ENCODE results near the gene AP3D1. TPM values are rescaled to one million over a fixed set of nuclear protein-coding genes. Genes with fewer than 3 reads are reported as not detected.
A peak's percentile ranks its signal among the peaks of the same experiment; 100 is the strongest.

Gene AP3D1
- total RNA-seq, 2 experiments from 2014 or later: 80.0 to 99.8 TPM

- Histone ChIP-seq H3K4me1 (ENCODE audit: insufficient read depth, low read length, poor library complexity, severe bottlenecking) (peaks cover 11% of the 10 kb centered on the region), H3K36me3 (ENCODE audit: insufficient read depth, low read length) (peaks cover 47% of the 10 kb centered on the region), H3K9me3 (ENCODE audit: low read length) (no peaks in the 10 kb centered on the region), H3K9me2 (ENCODE audit: insufficient read depth, low read length) (no peaks in the 10 kb centered on the region), H2AFZ (ENCODE audit: low read length) (no peak overlapping the region), H3K79me2 (ENCODE audit: insufficient read depth, low read depth, low read length) (peaks cover 16% of the 10 kb centered on the region; the same call in 1 of the 2 replicates), H3K4me2 (ENCODE audit: low read length) (no peak overlapping the region), H3K27ac (ENCODE audit: low read depth, low read length, poor library complexity, severe bottlenecking) (no peak overlapping the region), H4K20me1 (ENCODE audit: insufficient read depth, low read length) (no peaks in the 10 kb centered on the region), H3K4me3 (ENCODE audit: low read depth, low read length, poor library complexity, severe bottlenecking) (no peak overlapping the region)
- CTCF ChIA-PET (ENCODE audit: unreplicated experiment): no interaction called here
- DNase-seq (ENCODE audit: low spot score): no peak
- POLR2A ChIA-PET: no interaction called here
- TF ChIP-seq EZH2phosphoT487 (IDR thresholded peaks at IDR 0.05; ENCODE audit: borderline replicate concordance, low read depth, low read length) (no peak), CTCF (conservative IDR thresholded peaks at IDR 0.05; ENCODE audit: low read length) (no peak)
- BruUV-seq (replicated peaks): no TSS peak
- intact Hi-C loops (cut with micrococcal nuclease; ENCODE audit: unreplicated experiment): loop anchor here (10.0 kb wide), 1 partner anchor 525 kb away; no protein-coding TSS in a partner anchor
Observed at GRCh38 chr19:2099937-2100718, 51.2 kb downstream of the AP3D1 start.

- no TSS peak for BruUV-seq (replicated peaks)
- H3K79me2 ChIP-seq (ENCODE audit: insufficient read depth, low read depth, low read length): peaks cover 18% of the 10 kb centered on the region; the same call in 1 of the 2 replicates
- peaks cover 36% of the 10 kb centered on the region for H3K36me3 ChIP-seq (ENCODE audit: insufficient read depth, low read length)
- H3K4me2 ChIP-seq (ENCODE audit: low read length): no peak overlapping the region
- no peaks in the 10 kb centered on the region for H3K9me2 ChIP-seq (ENCODE audit: insufficient read depth, low read length)
- CTCF ChIA-PET (ENCODE audit: unreplicated experiment): no interaction called here
- H3K4me3 ChIP-seq (ENCODE audit: low read depth, low read length, poor library complexity, severe bottlenecking): no peak overlapping the region
- no peak for DNase-seq (ENCODE audit: low spot score)
- H2AFZ ChIP-seq (ENCODE audit: low read length): no peak overlapping the region
- peaks cover 11% of the 10 kb centered on the region for H3K4me1 ChIP-seq (ENCODE audit: insufficient read depth, low read length, poor library complexity, severe bottlenecking)
- H3K9me3 ChIP-seq (ENCODE audit: low read length): no peaks in the 10 kb centered on the region
- no peaks in the 10 kb centered on the region for H4K20me1 ChIP-seq (ENCODE audit: insufficient read depth, low read length)
- H3K27ac ChIP-seq (ENCODE audit: low read depth, low read length, poor library complexity, severe bottlenecking): no peak overlapping the region
- intact Hi-C loops (cut with micrococcal nuclease; ENCODE audit: unreplicated experiment): loop anchor here (10.0 kb wide), 1 partner anchor 526 kb away; no protein-coding TSS in a partner anchor
- TF ChIP-seq EZH2phosphoT487 (IDR thresholded peaks at IDR 0.05; ENCODE audit: borderline replicate concordance, low read depth, low read length): no peak
- no peak for TF ChIP-seq CTCF (conservative IDR thresholded peaks at IDR 0.05; ENCODE audit: low read length)
- POLR2A ChIA-PET: no interaction called here
Observed at GRCh38 chr19:2099054-2099501, 52.3 kb downstream of the AP3D1 start.

- Histone ChIP-seq H2AFZ (ENCODE audit: low read length) (no peak overlapping the region), H3K36me3 (ENCODE audit: insufficient read depth, low read length) (peaks cover 33% of the 10 kb centered on the region; the same call in 1 of the 2 replicates), H3K9me3 (ENCODE audit: low read length) (no peaks in the 10 kb centered on the region), H3K79me2 (ENCODE audit: insufficient read depth, low read depth, low read length) (peaks cover 28% of the 10 kb centered on the region), H3K27ac (ENCODE audit: low read depth, low read length, poor library complexity, severe bottlenecking) (no peak overlapping the region), H3K4me3 (ENCODE audit: low read depth, low read length, poor library complexity, severe bottlenecking) (no peak overlapping the region), H3K4me1 (ENCODE audit: insufficient read depth, low read length, poor library complexity, severe bottlenecking) (peaks cover 21% of the 10 kb centered on the region), H3K9me2 (ENCODE audit: insufficient read depth, low read length) (no peaks in the 10 kb centered on the region), H4K20me1 (ENCODE audit: insufficient read depth, low read length) (no peaks in the 10 kb centered on the region), H3K4me2 (ENCODE audit: low read length) (peak overlapping the region; percentile 89; the same call in 1 of the 2 replicates)
- intact Hi-C loops (cut with micrococcal nuclease; ENCODE audit: unreplicated experiment): loop anchor here (2.0 to 10.0 kb wide), 2 partner anchors 53 to 527 kb away; partner anchors contain the start of gene AP3D1
- ChIA-PET CTCF (ENCODE audit: unreplicated experiment) (no interaction called here), POLR2A (no interaction called here)
- TF ChIP-seq CTCF (conservative IDR thresholded peaks at IDR 0.05; ENCODE audit: low read length) (no peak), EZH2phosphoT487 (IDR thresholded peaks at IDR 0.05; ENCODE audit: borderline replicate concordance, low read depth, low read length) (no peak)
- DNase-seq (ENCODE audit: low spot score): no peak
- no TSS peak for BruUV-seq (replicated peaks)
Observed at GRCh38 chr19:2097886-2098327, 53.5 kb downstream of the AP3D1 start.

Data from OCI-LY7 (cell line).